LoVo (cell line): ENCODE measurements around the gene NSD1.
"Not testable (repeated sequence)": the region's sequence is repeated elsewhere in the genome, so short reads cannot be mapped to it uniquely, and the experiment has no call there.

Source experiments
- DNase-seq: peaks from one replicate; pipeline ENCODE4 v3.0.0-alpha.2; 2016; ENCODE audit warnings: low spot score

Gene NSD1

DNA sequence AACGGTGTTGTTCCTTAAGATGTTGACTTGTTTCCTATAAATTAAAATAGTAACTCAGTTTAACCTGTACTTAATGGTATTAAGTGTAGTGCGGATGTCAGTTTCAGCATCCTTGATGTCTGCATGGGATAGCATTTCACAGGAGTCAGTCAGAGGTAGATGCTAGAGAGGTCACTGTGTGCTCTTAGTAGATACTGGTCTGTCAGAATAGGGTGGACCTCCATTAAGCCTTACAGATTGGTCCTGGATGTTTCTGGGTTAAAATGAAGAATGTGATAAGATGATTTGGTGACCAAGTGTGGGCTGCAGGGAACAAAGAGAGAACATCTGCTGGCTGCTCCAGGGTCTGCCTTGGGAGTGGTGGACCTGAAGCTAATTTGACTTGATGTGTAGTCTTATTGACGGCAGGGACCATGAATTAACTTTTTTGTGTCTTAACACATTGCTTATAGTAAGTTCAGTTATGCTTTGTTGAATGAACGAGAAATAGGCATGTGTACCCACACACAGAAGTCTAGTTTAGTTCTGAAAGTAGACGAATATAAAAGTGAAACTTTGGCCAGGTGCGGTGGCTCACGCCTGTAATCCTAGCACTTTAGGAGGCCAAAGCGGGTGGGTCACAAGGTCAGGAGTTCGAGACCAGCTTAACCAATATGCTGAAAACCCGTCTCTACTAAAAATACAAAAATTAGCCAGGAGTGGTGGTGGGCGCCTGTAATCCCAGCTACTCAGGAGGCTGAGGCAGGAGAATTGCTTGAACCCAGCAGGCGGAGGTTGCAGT, 157.4 kb downstream of the NSD1 start:
- DNase-seq: no peak

DNA sequence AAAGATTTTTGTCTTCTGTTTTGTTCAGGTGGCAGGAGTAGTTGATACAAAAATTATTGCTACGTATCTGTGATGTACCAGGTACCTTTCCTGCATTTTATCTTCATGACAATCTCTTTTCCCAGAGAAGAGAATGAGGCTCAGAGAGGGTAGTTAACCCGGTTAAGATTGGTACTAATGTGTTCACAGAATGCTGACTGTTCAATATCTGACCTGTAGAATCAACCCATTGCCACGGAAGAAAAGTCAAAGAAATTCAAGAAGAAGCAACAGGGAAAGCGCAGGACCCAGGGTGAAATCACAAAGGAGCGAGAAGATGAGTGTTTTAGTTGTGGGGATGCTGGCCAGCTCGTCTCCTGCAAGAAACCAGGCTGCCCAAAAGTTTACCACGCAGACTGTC, 158.2 kb downstream of the NSD1 start:
- DNase-seq: no peak

DNA sequence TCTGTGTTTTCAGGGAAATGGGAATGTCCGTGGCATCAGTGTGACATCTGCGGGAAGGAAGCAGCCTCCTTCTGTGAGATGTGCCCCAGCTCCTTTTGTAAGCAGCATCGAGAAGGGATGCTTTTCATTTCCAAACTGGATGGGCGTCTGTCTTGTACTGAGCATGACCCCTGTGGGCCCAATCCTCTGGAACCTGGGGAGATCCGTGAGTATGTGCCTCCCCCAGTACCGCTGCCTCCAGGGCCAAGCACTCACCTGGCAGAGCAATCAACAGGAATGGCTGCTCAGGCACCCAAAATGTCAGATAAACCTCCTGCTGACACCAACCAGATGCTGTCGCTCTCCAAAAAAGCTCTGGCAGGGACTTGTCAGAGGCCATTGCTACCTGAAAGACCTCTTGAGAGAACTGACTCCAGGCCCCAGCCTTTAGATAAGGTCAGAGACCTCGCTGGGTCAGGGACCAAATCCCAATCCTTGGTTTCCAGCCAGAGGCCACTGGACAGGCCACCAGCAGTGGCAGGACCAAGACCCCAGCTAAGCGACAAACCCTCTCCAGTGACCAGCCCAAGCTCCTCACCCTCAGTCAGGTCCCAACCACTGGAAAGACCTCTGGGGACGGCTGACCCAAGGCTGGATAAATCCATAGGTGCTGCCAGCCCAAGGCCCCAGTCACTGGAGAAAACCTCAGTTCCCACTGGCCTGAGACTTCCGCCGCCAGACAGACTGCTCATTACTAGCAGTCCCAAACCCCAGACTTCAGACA, 160.4 kb downstream of the NSD1 start:
- DNase-seq: no peak

DNA sequence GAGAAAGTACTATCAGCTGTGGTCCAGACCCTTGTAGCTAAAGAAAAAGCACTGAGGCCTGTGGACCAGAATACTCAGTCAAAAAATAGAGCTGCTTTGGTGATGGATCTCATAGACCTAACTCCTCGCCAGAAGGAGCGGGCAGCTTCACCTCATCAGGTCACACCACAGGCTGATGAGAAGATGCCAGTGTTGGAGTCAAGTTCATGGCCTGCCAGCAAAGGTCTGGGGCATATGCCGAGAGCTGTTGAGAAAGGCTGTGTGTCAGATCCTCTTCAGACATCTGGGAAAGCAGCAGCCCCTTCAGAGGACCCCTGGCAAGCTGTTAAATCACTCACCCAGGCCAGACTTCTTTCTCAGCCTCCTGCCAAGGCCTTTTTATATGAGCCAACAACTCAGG, 161.1 kb downstream of the NSD1 start:
- DNase-seq: no peak

DNA sequence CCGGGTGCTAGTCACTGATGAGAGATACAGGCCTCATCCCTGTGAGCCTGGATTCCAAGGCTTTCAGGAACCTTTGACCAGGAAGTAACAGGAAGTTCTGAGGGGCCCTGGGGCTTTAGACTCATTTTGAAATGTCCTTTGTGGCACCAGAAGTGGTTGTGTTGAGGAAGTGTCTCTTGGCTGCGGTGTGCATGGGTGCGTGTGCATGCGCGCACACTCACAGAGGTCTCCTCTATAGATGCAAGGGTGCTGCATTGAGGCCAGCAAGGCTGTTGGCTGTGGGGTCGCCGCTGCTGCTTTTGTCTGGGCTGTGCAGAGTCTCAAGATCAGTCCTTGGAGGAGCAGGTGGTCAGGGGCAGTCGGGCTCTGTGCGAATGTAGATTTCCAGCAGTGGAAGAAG, 162.4 kb downstream of the NSD1 start:
- no peak for DNase-seq

DNA sequence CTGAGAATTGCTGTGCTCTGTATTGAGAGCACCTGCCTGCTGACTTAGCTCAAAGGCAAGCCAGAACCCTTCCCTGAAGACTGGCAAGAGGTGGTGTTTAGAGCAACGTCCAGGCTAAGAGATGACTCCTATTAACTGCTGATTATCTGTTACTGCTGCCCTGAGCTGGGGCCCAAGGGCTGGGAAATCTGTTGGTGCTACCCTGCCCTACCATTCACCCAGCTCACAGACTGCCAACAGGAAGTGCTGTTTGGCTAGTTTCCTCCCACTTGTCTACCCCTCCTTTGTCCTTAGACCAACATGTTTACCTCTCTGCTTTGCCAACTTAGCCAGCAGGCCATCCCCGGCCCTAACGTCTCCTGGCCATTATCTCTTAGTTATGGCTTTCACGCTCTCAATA, 163.0 kb downstream of the NSD1 start:
- no peak for DNase-seq

DNA sequence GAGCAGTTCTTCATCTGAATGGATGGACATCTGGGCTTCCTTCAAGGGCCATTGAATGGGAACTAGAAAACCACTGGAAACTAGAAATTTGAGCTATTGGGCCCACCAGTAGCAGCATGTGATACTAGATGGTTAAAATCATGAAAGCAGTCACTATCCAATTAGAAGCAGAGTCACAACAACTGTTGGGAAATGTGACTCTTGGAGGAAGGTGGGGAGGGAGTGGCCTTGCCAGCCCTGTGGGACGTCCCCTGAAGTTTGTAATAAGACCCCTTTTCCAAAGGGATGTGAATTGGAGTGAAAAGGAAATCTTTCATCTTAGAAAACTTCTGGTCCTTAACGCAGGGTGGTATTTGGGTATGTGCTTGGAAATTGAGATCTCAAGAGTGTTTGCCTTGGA, 164.3 kb downstream of the NSD1 start:
- DNase-seq: no peak

DNA sequence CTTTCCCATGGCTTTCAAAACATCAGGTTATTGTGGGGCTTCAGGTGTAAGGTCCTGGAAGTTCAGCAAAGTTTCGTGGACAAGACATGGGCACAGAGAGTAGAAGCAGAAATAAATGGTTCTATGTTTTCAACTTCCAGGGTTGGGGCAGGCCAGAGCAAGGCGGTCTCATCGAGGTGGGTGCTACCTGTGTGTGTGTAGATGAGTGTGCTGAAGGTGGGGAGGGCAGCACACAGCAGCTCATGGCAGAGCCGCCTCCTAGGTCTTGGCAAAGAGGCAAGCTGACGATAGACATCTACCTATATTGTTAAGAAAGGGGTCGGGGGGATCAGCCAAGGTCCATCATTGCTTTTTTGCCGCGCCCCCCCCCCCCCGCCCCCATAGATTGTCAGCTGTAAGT, 166.1 kb downstream of the NSD1 start:
- no peak for DNase-seq

DNA sequence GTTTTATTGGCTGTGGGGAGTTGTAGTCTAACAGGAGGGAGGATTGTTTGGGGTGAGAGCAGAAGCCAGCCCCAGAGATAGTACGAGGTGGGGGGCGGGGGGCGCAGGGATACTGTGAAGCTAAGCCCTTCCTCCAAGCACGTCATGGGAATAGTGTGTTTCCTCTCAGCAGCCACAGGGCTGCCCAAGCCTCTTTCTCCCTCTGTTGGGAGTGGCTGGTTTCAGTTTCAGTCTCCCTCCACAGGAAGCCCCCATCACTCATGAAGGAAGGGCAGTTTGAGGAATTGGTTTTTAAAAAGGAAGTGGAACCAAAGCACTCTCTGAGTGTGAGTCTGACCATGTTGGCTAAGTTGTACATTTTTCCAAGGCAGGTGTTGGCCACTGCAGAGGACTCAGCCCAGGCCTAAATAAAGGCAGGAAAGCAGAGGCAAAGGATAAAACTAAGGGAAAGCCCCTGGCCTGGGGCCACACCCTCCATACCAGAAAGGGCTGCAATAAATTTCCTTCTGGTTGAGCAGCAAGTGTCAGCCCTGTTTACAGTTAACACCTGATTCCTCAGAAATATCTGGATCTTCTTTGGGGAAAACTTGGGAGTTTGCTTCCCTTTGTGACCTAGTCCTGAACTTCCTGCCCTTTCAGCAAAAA, 166.8 kb downstream of the NSD1 start:
- no peak for DNase-seq

DNA sequence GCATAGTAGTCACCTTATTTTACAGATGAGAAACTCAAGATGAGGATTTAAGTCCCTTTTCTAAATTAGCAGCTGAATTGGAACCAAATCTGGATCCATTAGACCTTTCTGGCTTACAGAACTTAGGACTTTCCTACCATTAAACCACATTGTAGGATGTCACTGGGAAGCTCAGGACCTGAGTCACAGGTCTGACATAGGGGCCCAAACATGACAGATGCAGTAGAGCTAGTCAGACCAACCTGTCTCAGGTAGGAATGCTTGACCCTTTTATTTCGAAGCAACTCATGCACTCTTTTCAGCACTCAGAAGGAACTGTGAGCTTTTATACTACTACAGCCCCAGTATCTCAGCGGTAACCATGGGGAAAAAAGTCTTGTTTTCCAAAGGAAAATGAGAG, 167.4 kb downstream of the NSD1 start:
- DNase-seq: no peak

DNA sequence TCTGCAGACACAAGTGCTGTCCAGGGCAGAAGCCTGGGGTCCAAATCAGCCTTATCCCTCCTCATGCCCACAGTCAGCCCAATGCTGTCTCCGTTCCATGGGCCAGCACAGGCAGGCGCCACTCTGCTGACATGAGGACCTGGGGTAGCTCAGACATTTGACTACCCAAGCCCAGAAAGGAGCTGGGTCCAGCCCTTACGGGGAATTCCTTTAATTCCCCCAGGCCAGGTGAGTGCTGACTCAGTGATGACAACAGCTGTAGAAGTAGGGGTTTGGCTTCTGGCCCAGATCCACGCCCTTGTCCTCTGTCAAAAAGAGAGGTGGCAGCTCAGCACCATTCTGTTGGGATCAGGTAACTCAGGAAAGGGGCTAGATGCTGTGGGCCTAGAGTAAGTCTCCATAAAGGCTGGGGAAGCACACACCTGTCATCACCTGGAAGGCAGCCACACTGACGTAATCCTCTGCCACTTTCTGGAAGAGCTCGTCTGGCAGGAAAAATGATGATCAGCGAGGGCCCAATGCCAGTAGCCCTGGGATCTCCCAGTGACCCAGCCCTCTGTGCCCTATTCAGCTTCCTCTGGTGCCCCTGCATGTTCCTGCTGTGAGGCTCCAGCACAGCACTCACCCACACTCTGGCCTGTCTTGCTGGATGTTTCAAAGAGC, 168.1 kb downstream of the NSD1 start:
- peak; percentile 74 for DNase-seq

DNA sequence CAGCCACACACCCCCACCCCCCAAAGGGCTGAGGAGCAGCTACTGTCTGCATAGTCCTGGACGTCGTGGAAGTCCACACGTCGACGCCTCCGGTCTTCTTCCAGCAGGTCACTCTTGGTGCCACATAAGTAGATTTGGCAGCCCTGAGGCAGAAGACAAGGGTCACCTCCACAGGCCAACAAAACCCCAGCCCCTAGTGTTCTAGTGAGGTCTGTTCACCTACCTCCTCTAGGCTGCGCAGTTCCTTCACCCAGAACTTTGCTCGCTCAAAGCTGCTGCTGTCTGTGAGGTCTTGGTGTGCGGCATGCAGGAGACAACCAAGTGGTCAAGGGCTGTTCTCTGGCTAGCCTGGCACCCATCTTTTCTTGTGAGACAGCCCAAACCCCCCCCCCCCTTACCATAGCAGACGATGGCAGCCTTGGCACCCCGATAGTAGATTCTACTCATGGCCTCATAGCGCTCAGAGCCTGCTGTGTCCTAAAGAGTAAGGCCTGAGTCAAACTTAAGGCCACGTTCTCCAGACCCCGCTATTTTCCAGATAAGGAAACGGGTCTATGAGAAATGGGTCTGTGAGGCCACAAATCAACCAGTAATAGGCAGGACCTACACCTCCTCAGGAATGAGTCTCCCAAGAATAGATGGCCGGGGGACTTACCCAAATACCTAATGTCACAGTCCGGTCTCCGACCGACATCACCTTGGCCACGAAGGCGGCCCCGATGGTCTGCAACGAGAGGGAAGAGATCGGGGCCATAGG, 169.0 kb downstream of the NSD1 start:
- no peak for DNase-seq

DNA sequence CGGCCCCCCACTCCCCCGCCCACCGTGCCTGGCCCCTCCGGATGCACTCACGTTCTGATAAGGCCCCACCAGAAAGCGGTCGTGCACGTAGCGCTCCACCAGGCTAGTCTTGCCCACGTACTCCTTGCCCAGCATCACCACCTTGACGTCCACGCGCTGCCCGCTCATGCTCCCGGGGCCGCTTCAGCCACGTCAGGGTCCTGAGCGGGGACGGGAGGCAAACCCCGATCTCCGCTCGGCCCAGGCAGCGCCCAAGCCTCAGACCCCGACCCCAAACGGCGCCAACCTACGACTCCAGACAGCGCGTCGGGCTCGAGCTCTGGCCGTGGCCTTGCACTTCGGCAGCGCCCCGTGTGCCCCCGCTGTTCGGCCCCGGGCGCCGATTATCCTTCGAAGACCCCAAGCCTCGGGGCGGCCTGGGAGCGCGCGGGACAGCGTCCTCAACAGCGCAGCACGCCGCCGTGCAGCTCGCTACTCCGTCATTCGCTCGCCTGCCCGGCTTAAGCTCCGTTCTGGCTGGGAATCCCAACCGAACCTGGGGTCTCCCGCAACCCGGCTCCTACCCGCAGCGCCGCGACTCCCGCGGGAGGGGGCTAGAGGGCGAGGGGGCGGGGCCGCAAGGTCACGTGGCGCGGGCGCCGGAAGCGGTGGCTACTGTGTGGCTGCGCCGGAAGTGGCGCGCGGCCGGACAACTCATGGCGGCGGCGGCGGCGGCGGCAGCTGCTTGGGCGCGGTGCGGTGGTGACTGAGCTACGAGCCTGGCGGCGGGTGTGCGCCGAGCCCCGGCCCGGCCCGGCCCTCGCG, 169.8 kb downstream of the NSD1 start, which contains the start of the genes PRELID1 and RAB24:
TSS of gene PRELID1 (plus strand) at position 679 of the 804 bp plus-strand sequence. CDS start 187 bp downstream, outside the sequence.
TSS of gene RAB24 (minus strand) at position 599 of the 804 bp plus-strand sequence. CDS start at position 168, 431 bp downstream.
- peak; percentile 94 for DNase-seq

DNA sequence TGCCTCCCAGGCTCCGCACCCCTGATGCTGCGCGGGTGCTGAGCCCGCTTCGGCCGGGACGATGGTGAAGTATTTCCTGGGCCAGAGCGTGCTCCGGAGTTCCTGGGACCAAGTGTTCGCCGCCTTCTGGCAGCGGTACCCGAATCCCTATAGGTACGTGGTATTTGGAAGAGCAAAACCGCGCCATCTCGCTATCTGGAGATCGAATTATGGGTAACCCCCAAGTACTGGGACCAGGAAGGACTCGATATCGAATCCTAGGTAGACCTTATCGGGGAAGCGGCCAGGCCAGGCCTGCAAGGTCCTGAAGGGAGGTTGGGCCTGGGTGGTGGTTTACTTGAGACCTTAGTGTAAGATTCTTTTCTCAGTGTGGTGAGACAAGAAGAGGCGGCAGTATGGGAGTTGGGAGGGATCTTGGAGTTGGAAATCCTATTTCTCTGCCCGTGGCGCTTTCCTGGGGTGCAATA, 170.4 kb downstream of the NSD1 start:
- no peak for DNase-seq

DNA sequence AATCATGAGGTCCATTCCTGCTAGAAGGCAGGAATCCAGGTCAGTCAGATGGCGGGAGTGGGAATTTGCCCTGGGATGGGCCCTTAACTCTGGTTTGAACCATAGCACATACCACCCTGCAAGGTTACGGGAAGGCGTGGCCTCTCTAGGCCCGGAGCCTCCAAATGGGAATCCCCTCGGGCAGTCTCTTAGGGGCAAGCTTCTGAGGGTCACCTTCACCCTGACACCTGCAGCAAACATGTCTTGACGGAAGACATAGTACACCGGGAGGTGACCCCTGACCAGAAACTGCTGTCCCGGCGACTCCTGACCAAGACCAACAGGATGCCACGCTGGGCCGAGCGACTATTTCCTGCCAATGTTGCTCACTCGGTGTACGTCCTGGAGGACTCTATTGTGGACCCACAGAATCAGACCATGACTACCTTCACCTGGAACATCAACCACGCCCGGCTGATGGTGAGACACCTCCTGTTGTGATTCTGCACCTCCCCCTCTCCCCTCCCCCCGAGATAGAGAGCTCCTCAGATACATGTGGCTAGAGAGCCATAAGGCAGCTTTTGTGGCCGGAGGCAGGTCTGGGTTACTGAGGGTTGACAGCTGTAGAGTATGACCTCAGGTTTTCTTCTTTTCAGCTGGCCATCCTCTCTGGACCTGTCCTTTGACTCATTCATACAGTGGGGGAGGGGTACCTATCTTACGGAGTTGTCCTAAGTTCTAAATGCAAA, 171.0 kb downstream of the NSD1 start:
- DNase-seq: peak; percentile 55

DNA sequence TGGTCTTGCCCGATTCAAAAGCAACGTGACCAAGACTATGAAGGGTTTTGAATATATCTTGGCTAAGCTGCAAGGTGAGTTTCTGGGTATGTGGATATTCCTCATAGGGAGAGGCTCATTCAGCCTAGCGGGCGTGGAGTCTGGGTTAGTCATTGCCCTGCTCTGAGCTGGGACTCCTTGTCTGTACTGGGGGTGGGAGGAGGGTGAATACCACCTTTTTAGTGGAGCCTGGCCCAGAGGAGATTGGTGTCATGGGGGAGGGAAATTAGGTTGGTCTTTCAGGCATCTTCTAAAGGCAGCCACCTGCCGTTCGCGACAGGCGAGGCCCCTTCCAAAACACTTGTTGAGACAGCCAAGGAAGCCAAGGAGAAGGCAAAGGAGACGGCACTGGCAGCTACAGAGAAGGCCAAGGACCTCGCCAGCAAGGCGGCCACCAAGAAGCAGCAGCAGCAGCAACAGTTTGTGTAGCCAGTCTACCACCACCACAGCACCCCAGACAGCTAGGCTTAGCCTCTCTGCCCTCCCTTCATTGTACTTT, 172.6 kb downstream of the NSD1 start:
- DNase-seq: not testable (repeated sequence)

DNA sequence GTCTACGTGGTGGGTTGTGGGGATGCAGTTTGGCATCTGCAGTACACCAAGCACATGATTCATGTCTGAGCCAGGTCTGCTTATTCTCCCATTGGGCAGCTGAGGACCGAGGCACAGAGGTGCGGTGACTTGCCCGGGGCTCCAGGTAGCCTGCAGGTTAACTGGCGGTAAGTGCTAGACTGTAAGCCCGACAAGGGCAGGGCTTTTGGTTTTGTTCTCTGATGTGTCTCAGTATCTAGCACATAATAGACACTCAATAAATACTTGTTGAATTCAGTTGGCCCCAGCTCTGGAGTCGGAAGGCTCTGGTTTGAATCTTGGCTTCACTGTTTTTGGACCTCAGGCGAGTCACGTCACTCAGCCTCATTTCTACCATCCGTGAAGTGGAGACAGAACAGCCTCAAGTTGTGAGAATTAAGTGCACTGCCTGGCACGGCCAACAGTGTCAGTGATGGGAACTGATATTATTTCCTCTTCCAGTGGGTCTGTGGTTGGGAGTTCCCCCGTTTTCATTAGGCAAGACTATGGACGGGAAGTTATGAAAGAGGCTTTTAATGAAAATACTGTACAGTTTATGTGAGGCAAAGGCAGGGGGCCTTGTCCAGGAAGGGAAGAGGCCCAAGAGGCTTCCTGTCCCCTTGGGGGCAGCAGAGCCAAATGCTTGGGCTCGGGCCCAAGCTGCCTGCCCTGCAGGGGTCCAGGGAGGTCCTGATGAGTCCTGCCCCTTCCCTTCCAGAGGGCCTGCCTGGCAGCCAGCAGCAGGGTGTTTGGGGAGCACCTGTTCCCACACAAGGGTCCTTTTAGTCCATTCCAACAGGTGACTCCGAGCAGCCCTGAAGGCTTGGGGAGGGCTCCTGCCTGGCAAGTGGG, 173.3 kb downstream of the NSD1 start:
- DNase-seq: no peak

DNA sequence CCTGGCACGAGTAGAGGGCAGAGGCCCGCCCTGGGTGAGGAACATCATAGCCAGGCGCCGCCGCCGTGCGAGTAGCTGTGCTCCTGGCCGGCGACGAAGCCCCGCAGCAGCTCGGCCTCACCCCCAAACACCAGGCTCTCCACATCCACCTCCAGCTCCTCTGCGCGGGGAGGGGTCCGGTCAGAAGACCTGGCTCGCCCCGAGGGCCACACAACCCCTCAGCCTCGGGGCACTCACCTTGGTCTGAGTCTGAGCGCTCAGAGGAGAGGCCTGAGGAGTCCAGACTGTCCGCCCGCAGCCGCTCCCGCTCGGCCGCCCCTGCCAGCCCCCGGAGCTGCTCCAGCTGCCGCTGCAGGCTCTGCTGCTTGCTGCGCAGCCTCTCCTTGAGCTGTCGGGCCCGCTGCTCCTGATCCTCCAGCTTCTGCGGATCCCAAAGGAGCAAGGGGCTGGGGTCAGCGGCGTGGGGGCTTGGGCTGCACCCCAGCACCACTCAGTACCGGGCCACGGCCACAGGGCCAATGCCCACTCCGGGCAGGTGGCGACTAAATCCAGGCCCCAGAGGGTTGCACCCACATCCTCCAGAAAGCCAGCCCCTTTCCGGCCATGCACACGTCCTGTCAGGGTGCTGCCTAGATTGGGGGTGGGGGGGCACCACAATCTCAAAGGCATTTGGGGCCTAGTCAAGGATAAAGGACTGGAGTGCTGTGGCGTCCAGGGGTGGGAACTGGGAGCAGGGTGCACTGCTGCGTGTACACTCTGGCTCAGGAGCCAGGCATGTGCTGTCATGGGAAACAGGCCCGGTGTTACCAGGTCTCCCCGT, 174.2 kb downstream of the NSD1 start:
- no peak for DNase-seq
